Activated T-cell treated with anti-CD3 and anti-CD28 coated beads for 4 hours (primary cell): ENCODE measurements around the gene SPATS2L.

Experiments used
- DNase-seq: peaks from one replicate; pipeline ENCODE4 v3.0.0-alpha.2; 2020

The SPATS2L gene

DNA sequence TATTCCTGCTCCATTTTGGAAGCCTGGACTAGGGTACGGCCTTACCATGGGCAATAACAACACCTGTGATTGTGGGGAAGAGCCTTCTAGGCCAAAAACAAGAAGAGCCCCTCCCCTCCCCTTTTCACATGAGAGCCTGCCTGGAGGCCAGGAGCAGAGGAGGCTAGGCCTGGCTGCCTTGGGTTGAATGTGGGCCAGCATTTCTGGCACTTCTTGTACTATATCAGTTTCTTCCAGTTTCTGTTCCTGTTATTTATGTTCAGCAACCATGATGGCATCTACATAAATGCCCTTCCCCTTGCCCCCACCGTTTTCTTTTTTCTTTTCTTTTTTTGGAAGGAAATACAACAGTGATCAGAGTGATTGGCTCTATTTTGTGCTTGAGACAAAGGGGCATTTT is 145.0 kb downstream of the SPATS2L start:
- DNase-seq = no peak

DNA sequence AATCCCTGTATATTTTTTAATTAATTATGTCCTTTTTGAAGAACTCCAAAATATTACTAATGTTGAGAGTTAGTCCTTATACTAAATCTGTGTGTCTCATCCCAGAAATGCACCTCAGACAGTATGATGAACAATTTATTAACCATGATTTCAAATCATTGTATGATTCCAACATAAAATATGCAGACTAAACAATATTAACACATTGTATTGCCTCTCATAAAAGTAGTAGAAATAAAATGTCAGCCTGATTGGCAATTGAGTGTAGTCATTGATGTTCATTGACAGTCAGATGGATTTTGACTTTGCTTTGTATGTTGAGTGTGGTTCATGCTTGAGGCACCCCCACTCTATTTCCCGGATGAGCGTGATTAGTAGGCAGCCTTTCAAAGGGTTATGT is 145.9 kb downstream of the SPATS2L start:
- no peak for DNase-seq

DNA sequence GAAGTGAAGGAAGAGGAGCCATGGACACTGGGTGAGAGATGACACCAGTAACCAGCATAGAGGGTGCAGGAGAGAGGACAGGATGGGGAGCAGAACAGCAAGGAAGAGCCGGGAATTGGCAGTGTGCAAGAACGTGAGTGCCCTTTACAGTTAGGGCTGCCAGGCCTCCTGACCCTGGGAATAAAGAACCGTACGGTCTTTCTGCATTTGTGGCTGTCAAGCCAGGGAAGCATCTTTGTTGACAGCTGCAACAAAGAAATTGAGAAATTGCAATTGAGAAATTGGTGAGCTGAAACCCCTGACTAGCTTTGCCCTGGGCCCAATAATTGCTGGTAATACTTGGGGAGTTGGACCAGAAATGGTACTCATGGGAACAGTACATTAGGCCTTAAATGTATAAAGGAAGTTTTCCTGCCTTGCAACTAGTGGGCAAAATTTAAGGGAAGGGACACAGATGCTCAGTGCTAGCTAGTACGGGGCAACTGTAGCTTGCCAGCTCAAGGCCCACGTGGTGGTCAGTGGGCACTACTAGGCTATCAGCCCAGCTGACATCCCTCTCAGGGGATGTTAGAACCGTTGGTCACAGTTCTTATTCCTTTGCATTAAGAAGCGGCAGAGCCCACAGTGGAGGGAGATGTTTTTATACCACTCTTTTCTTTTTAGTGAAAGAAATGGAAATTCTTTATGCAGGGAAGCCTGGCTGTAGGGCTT is 146.8 kb downstream of the SPATS2L start:
- DNase-seq = no peak

DNA sequence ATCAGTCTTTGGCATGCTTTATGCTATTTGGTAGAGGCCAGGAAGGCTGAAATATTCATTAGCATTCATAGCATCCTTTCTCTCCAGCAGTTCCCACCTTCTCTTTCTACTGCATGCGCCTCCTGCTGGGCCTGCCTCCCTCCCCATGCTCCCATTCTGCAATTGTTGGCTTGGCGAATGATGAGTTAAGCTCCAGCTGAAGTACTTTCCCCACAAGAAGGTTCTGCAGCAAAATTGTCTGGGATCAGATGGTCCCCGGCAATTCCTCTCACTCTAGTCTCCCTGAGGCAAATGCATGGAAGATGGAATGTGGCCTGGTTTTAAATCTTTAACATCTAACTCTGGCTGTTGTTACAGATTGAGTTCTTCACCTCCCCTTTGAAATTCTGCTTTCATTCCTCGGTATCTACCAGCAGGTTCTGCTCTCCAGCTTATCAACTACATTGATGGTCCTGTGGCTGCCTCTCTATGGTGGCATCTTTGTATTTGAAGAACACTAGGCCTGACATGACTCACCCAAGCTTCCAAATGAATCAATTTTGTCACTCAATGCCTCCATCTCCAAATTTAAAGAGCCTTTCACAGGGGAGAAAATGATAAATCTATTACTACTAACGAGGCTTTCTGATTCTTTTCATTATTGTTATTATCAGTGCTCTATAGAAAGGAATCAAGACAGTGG is 147.5 kb downstream of the SPATS2L start:
- no peak for DNase-seq

DNA sequence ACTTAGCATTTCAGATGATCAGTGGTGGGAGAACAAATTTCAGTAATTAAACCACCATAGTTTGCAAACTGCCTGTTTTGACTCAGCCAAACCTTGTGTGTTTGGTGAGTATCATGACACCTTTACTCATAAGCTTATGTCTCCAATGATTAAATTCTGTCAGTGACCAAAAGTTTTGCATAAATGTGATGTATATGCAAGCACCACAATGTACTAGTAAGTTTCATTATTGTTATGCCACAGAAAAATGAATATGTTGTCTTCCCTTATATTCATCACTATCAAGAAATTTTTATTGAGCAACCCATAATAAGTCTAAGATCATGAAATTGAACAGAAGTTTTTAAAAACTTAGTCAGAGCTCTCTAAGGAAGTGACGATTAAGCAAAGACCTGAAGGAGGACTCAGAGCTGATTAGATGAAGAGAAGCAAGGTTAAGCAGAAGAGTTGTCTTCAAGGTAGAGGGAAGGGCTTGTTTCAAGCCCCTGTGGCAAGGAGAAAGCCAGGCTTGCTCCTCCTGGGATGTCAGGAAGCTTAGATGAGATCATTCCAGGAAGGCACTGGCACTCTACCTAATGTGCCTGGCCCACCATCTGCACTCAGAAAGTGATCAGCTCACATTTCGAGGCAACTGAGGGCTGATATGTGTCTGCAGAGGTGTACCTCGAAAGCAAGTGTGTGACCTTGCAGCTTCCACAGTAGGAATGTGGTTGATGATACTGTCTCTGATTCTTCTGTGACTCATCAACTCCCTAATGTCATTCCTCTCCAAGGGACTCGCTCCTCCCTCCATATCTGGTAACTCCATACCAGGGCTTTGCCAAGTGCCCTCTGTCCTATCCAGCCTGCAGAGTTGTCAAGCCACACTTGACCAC is 148.7 kb downstream of the SPATS2L start:
- DNase-seq = no peak

DNA sequence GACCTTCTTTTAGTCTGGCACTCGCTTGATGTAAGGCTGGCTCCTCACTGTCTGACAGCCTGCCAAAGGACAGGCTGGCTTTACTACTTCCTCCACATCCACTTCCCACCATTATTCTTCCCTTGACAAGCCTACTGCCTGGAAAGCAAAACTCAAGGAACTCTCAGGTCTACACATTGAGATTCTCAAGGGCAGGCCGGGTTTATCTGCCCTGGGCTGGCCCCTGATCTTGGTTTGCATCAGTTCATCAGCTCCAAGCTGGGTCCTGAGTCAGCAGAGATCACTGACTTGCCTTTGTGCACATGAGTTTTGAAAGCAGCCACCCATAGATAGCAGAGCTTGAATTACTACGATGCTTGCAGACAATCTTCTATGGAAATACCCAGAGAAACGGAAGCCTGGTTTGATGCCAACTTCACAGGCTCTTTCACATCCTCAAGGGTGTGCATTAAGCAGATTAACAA is 149.5 kb downstream of the SPATS2L start:
- DNase-seq = no peak

DNA sequence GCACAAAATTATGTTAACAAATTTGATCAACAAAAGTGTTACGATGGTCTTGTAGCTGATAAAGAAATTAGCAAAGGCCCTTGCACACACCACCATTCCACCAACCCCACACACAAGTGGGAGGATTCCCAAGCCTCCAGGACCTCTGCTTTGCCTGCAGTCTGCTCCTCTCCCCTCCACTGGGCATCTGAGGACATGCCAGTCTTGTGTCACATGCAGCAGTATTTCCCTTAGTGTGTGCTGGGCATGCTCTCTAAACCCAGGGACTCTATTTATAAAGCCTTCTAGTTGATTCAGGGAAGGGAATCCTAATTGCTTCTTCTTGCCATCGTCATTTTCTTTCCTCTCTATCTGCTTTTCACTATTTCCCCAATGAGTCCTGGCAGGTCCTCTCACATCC is 150.1 kb downstream of the SPATS2L start:
- no peak for DNase-seq

DNA sequence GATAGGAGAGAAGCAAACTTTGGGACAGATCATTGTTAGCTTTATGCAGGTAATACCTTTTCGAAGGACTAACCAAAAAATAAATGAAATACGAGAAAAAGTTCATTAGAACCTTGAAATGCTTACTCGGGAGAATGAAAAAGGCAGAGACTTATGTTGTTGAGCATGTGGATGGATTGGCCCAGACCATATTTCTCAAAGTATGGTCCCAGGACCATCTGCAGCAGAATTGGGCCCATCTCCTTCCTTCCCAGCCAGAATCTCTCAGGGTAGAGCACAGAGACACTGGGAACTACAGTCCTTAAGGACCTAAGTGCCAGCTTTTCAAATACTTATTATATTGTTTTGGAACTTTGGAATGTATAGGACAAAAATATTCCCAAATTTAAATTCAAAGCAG is 152.6 kb downstream of the SPATS2L start:
- no peak for DNase-seq

DNA sequence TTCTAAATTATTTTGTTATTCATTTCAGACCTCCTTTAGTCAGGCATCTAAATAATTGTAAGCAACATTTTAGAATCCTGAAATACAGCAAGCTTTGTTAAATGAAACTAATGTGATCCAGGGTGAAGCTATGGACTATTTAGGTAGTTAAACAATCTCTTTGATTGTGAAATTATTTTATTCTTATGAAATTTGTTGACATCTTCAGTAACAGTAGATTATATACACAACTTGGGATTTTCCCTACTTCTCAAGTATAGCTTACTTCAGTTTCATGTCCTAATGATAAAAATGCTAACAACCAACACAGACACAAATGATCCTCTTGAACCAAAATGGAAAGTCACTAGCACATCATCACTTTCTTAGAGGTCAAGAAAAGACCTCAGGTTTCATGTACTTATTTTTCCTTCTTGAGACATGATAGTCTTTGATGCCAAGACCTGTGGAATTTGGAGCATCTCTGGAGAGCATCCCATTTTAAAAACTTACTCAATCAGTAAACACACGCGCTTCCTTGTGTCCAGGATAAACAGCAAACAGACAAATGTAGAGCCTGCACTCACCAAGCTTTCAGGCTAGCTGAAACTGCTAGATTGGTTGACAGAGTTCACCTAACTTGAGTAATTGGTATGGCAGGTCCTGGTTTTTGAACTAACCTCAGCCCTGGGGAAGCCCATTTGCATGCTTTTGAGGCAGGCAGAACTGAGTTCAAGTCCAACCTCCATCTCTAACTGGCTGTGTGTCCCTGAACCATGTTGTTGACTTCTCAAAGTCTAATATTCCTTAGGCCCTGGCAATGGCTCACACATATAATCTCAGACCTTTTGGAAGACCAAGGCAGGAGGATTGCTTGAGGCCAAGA is 155.6 kb downstream of the SPATS2L start:
- no peak for DNase-seq

DNA sequence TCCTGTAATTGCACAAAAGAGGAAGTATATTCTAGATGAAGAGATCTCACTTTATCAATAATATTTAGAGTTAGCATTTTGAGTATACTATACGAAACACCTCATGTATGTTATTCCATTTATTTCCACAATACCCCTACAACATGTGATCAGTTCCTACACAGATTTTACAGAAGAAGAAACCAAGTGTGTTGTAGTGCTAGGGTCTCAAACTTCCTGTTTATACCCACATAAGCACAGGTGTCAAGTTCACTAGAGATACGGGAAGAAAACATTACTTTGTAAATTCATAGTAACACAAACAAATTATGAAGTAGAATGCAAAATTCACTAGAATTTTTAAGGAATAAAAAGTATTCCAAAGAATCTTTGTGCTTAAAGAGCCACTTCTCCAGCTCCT is 157.0 kb downstream of the SPATS2L start:
- DNase-seq = no peak

DNA sequence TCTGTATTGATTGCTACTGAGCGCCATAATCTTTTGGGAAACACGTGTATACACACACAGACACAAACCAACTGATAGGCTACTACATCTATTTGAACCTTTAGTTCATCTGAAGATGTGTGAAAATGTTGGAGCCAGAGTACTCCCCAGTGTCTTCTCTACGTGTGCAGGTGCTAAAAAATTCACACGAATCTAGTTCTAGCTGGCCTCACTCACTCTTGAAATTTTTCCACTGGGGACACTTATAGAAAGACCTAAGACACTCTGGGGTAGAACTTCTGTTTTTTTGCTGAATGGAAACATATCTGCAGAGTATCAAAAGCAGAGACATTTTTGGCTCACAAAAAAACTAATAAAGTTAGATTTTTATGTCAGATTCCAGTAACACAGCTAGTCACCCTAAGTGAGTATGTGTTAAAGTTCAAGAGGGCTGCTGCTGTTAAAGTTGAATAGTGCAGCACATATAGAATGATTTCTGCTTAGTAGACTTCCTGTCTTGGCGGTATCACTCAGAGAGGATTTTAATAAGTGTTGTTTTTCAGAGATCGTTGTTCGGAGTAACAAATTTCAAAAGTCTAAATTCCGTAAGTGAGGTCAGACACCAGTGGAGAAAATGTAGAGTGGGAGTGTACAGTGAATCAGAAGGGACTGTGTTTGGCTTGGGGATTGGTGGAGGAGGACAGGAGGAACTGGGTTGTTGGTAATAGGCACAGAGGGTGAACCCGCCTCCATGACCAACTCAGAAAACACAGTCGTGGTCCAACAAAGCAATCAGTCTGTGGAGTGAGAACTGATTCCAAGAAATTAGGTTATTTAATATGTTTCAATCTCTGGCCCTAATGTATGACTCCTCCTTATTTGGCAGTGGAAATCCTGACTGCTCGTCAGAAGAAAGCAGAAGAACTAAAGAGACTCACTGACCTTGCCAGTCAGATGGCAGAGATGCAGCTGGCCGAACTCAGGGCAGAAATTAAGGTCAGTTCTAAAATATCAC is 160.2 kb downstream of the SPATS2L start:
- DNase-seq = no peak

DNA sequence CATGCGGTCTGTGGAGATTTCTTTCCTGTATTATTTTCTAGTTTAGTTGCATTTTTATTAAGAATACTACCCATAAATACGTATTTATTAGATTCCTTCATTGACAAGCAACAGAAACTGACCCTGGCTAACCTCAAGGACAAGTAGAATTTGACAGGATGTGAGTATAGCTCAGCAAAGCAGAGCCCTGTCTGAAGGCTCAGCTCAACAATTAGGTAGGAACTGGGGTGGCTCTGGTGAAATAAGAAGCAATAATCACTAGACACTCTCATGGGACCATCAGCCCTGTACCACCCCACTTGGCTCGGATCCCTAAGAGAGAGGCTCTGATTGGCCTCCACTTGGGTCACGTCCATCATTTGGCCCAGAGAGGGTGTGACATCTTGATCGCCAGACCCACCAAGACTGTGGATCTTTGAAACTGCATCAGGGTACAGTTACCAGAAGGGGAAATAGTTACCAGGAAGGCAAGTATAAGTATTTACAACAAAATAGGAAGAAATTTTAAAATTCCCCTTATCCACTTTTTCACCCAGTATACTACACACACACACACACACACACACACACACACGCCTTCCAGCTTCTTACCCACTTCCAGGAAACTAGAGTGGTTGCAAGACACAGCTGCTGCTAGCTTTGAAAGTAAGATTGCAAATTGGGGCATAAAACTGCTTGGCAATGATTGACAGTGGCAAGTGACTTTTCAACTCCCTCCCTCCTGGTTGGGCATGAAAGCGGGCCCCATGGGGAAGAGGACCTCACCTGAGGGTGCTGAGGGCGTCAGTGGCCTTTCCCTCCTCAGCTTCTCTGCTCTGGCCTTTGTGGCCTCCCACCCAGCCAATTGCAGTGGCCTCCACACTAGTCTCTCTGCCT is 161.6 kb downstream of the SPATS2L start:
- DNase-seq = no peak

DNA sequence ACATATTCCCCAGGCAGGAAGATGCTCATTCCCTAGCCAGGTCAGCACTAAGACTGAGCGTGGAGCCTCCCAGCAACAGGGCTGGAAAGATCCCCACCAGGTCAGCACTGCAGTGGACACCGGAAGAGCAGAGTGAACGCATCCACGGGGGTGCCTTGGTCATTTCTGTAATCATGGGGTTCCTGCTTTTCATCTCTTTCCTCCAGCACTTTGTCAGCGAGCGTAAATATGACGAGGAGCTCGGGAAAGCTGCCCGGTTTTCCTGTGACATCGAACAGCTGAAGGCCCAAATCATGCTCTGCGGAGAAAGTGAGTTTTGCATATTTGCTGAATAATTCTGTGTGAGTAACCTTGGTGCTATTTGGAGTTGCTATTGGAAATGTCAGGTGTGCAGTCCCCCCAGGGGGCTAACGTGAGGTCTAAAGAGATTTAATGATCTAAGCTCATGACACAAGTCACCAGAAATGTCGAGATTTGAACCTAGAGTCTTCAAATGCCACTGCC is 163.3 kb downstream of the SPATS2L start:
- DNase-seq = no peak

DNA sequence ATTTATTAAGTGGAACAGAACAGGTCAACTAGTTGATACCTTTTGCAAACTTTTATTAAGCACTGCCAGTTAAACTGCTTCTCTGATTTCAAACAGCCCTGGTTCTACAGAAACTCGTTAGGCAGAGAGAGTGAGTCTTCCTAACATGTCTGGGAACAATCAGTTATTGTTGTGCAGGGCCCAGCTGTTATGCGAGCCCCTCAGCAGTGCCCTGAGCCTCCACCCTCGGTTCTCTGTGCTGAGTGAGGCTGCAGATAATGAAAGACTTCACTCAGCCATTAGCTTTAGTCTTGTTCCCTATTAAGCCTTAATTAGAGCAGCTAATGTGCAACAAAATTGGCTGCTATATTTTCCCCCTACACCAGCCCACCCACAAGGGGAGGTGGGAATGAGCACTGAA is 163.7 kb downstream of the SPATS2L start:
- DNase-seq = no peak

DNA sequence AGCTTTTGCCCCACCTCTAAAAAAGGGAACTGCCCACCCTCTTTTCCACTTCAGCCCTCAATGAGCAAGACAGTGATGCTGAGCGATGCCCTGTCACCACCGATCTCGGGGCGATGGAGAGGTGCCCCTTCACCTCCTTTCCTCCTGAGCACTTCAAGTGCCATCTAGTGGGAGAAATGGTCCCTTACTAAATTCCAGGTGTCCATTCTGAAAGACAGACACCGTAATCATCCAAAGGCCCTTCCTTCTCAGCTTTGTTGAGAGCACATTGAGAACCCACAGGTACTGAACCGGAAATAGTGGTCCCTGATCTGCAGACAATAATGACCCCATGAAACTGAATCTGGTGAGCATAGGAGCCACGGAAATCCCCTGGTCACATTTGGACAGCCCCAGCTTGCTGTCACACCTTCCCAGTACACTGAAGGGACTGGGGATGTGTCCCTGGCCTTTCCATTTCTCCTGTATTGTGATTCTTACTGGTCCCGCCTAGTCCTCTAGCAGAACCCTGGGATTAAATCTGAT is 164.9 kb downstream of the SPATS2L start:
- peak; percentile 21 for DNase-seq

DNA sequence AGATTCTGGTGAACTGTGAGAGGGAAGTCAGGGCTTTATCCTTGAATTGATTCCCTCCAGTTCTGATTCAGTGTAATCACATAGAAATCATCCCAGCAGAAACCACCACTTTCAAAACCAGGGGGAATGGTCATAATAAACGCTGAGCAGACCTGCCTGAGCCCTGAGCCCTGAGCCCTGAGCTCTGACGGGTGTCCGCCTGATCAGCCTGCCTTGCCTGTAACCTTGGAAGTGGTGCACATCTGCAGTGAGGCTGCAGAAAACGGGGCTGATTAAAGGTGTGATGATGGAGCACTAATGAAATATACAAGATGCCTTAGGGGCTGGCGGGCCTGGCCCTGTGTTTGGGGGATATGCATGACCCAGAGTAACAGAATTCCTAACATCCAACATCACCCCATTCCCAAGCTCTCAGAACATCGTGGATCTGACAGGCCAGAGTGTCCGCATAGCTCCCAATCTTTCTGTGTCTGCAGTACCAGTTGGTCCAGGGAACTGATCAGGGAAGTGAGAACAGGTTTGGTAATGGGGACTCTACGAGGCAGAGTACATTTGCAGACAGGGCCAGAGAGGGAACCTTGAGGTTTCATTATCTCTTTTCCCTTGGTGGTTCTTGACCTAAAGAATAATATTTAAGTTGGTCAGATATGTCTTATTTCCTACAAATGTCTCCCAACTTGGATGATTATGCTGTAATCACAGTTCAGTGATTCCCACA is 165.6 kb downstream of the SPATS2L start:
- DNase-seq = no peak

DNA sequence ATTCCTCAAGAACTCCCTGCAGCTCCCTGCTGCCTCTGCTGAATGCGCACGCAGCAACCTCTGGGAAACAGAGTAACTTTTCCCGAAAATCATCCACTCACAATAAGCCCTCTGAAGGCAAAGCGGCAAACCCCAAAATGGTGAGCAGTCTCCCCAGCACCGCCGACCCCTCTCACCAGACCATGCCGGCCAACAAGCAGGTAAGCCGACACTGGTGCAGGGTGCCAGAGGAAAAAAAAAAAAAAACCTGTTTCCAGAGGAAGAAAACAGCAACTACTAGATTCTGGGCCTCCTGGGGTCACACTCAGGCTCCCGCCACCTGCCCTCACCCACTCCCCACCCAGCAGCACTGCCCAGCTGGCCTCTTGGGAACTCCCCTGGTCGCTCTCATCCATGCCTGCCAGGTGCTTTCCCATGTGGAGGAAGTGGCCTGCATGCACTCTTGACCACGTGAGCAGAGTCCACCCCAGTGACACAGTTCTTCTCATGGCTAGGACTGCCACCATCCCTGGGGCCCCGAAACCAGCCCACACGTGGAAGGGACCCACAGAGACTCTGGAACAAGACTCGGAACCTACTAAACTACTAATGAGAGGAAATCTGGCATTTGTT is 166.5 kb downstream of the SPATS2L start:
- DNase-seq = no peak

DNA sequence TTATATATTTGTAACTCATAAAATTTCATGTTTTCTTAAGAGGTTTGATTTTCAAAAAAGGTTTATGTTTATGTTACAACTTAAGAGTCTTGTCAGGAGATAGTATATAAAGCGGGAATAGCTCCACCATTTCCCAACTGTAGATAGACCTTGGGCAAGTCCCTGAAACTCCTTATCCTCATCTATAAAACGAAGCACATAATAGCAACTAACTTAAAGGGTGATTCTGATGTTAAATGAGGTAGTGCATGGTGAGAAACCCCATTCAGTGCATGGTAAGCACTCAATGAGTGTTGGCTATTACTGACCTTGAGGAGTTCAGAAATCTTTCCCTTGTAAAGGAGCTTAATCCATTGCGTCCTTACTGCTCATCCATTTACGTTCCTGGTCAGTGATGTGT is 169.3 kb downstream of the SPATS2L start:
- no peak for DNase-seq

DNA sequence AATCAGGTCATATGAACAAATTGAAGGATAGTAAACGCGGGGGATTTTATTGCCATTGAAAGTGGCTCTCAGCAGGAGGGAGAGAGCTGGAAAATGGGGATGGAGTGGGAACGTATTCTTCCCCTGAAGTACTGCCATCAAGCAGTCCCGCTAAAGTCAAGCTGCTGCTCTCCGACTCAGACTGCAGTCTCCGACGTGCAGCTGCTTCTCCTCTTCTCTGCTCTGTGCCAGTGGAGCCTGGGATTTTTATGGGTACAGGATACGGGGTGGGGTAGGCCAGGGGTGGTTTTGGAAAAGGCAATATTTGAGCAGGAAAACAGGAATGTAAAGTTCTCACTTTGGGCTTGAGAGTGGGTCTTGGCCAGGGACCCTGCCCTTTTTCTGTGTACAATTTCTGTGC is 170.3 kb downstream of the SPATS2L start:
- DNase-seq = no peak
